ENCODE measurements around the gene EIF2AK3.

DNA sequence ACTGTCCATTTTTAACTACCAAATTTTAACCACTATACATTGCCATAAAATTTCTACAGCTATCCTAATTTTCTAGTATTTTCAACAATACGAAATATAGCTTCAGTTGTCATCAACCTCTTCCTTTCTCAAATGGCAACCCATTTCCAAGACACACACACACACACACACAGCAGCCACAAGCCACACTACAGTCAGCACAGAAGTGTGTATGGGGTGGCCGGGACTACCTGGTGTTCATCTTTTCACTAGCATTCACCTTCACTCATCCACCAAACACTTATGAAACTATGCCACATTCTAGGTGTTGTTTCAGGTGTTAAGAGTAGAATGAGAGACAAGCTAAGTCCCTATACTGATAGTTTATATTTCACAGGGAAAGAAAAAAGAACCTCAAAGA, 62.9 kb downstream of the EIF2AK3 start:
- TF ChIP-seq, protein P1, sequence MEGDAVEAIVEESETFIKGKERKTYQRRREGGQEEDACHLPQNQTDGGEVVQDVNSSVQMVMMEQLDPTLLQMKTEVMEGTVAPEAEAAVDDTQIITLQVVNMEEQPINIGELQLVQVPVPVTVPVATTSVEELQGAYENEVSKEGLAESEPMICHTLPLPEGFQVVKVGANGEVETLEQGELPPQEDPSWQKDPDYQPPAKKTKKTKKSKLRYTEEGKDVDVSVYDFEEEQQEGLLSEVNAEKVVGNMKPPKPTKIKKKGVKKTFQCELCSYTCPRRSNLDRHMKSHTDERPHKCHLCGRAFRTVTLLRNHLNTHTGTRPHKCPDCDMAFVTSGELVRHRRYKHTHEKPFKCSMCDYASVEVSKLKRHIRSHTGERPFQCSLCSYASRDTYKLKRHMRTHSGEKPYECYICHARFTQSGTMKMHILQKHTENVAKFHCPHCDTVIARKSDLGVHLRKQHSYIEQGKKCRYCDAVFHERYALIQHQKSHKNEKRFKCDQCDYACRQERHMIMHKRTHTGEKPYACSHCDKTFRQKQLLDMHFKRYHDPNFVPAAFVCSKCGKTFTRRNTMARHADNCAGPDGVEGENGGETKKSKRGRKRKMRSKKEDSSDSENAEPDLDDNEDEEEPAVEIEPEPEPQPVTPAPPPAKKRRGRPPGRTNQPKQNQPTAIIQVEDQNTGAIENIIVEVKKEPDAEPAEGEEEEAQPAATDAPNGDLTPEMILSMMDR (IDR thresholded peaks at IDR 0.05): no peak
- no peak for TF ChIP-seq POLR2A (IDR thresholded peaks at IDR 0.05; ENCODE audit: low read depth)
- no peak for TF ChIP-seq POLR2AphosphoS5 (IDR thresholded peaks at IDR 0.05)
